KMS-11 (cell line): ENCODE measurements around the gene NOTUM.
"Not testable (repeated sequence)": the region's sequence is repeated elsewhere in the genome, so short reads cannot be mapped to it uniquely, and the experiment has no call there.

Source experiments
- H2AFZ ChIP-seq: fragments of 200-600 bp; sonication (generic); 2 replicates; pipeline ENCODE4 v1.6.1; 2016; ENCODE audit warnings: antibody characterized with exemption, mixed run types, low read depth
- H3K27ac ChIP-seq: fragments of 200-600 bp; sonication (generic); 2 replicates; pipeline ENCODE4 v1.6.1; 2016; ENCODE audit warnings: mild to moderate bottlenecking, mixed run types
- H3K27me3 ChIP-seq: fragments of 200-600 bp; sonication (generic); 2 replicates; pipeline ENCODE4 v1.6.1; 2017; ENCODE audit warnings: mild to moderate bottlenecking, low read depth, mixed run types, moderate library complexity; ENCODE audit not compliant: insufficient read depth
- H3K36me3 ChIP-seq: fragments of 200-600 bp; sonication (generic); 2 replicates; pipeline ENCODE4 v1.6.1; 2017; ENCODE audit warnings: mild to moderate bottlenecking, mixed run types; ENCODE audit not compliant: insufficient read depth
- H3K4me1 ChIP-seq: fragments of 200-600 bp; sonication (generic); 2 replicates; pipeline ENCODE4 v1.6.1; 2016; ENCODE audit warnings: mild to moderate bottlenecking, low read depth, mixed run types; ENCODE audit not compliant: poor library complexity, severe bottlenecking
- H3K4me2 ChIP-seq: fragments of 200-600 bp; sonication (generic); 2 replicates; pipeline ENCODE4 v1.7.0; 2016; ENCODE audit warnings: mild to moderate bottlenecking, mixed run types
- H3K4me3 ChIP-seq: fragments of 200-600 bp; sonication (generic); IDR thresholded peaks from 2 replicates; pipeline ENCODE4 v1.6.1; 2017; ENCODE audit warnings: low read depth, low read length, mixed read lengths; ENCODE audit not compliant: insufficient read depth
- H3K79me2 ChIP-seq: fragments of 200-600 bp; sonication (generic); 2 replicates; pipeline ENCODE4 v1.6.1; 2016; ENCODE audit warnings: low read depth, mixed run types; ENCODE audit not compliant: insufficient read depth
- H3K9ac ChIP-seq: fragments of 200-600 bp; sonication (generic); 2 replicates; pipeline ENCODE4 v1.6.1; 2016; ENCODE audit warnings: mild to moderate bottlenecking, mixed run types
- H4K20me1 ChIP-seq: fragments of 200-600 bp; sonication (generic); 2 replicates; pipeline ENCODE4 v1.6.1; 2016; ENCODE audit warnings: mild to moderate bottlenecking, mixed run types; ENCODE audit not compliant: insufficient read depth
- CTCF ChIP-seq: fragments of 200-600 bp; sonication (generic); conservative IDR thresholded peaks from 2 replicates; pipeline ENCODE4 v1.6.1; 2017; ENCODE audit warnings: low read depth, mild to moderate bottlenecking, antibody characterized with exemption, low read length, moderate library complexity, mixed read lengths

The NOTUM gene

GRCh38 chr17:81955058-81955681 is 5.8 kb downstream of the NOTUM start:
- no peaks in the 10 kb centered on the region for H3K79me2 ChIP-seq
- no peaks in the 10 kb centered on the region for H4K20me1 ChIP-seq
- H3K27me3 ChIP-seq, result peaks cover 57% of the 10 kb centered on the region
- H3K27ac ChIP-seq, result no peak overlapping the region
- H3K4me3 ChIP-seq, result no peak overlapping the region
- H3K36me3 ChIP-seq, result no peaks in the 10 kb centered on the region
- H2AFZ ChIP-seq, result no peak overlapping the region
- no peak overlapping the region for H3K9ac ChIP-seq
- H3K4me1 ChIP-seq, result no peaks in the 10 kb centered on the region
- no peak for TF ChIP-seq CTCF
- no peak overlapping the region for H3K4me2 ChIP-seq

- no peak overlapping the region for H3K9ac ChIP-seq
- no peaks in the 10 kb centered on the region for H3K4me1 ChIP-seq
- no peak overlapping the region for H3K27ac ChIP-seq
- H2AFZ ChIP-seq, result no peak overlapping the region
- no peaks in the 10 kb centered on the region for H4K20me1 ChIP-seq
- no peak overlapping the region for H3K4me2 ChIP-seq
- no peaks in the 10 kb centered on the region for H3K36me3 ChIP-seq
- no peaks in the 10 kb centered on the region for H3K79me2 ChIP-seq
- TF ChIP-seq CTCF, result no peak
- H3K4me3 ChIP-seq, result no peak overlapping the region
- H3K27me3 ChIP-seq, result peaks cover 53% of the 10 kb centered on the region
Measured at GRCh38 chr17:81954131-81955057, 6.6 kb downstream of the NOTUM start.

- not testable (repeated sequence) for H2AFZ ChIP-seq, H3K4me2 ChIP-seq, H3K9ac ChIP-seq, H3K79me2 ChIP-seq, H3K4me3 ChIP-seq, H3K4me1 ChIP-seq, H3K36me3 ChIP-seq, H3K27ac ChIP-seq, H4K20me1 ChIP-seq
- peaks cover 43% of the 10 kb centered on the region for H3K27me3 ChIP-seq
Measured at GRCh38 chr17:81953443-81953842, 7.5 kb downstream of the NOTUM start.

GRCh38 chr17:81952792-81953228 is 8.2 kb downstream of the NOTUM start:
- Histone ChIP-seq H3K4me1 (no peaks in the 10 kb centered on the region), H3K4me2 (no peak overlapping the region), H4K20me1 (no peaks in the 10 kb centered on the region), H3K27me3 (peaks cover 37% of the 10 kb centered on the region), H2AFZ (no peak overlapping the region), H3K79me2 (no peaks in the 10 kb centered on the region), H3K4me3 (no peak overlapping the region), H3K27ac (no peak overlapping the region), H3K36me3 (no peaks in the 10 kb centered on the region), H3K9ac (no peak overlapping the region)
- TF ChIP-seq CTCF, result no peak
